HepG2 (cell line): ENCODE measurements around the gene UCP3. TPM values are rescaled to one million over a fixed set of nuclear protein-coding genes. Genes with fewer than 3 reads are reported as not detected.
A peak's percentile ranks its signal among the peaks of the same experiment; 100 is the strongest.

Experiments used
- CCDC6 ChIP-seq: sonication (generic); formaldehyde crosslinking; IDR thresholded peaks from 2 replicates; pipeline ENCODE4 v1.8.1; 2022; ENCODE audit warnings: mild to moderate bottlenecking, missing genetic modification reagents, moderate library complexity
- CTCF ChIP-seq: sonication (generic); formaldehyde crosslinking; IDR thresholded peaks from 2 replicates; pipeline ENCODE4 v1.5.0; 2020; ENCODE audit warnings: mild to moderate bottlenecking, missing genetic modification reagents, moderate library complexity
- MXD4 ChIP-seq: IDR thresholded peaks from 2 replicates; pipeline ENCODE4 v1.6.1; 2016; ENCODE audit warnings: mild to moderate bottlenecking, missing biosample characterization, missing genetic modification reagents
- MYNN ChIP-seq: sonication (generic); formaldehyde crosslinking; IDR thresholded peaks from 2 replicates; pipeline ENCODE4 v1.4.0; 2020; ENCODE audit warnings: mild to moderate bottlenecking, low read depth, missing genetic modification reagents
- ZNF224 ChIP-seq: sonication (generic); formaldehyde crosslinking; IDR thresholded peaks from 2 replicates; pipeline ENCODE4 v1.5.0; 2020; ENCODE audit warnings: mild to moderate bottlenecking, missing genetic modification reagents
- ZNF30 ChIP-seq: sonication (generic); formaldehyde crosslinking; IDR thresholded peaks from 2 replicates; pipeline ENCODE4 v1.5.0; 2020; ENCODE audit warnings: mild to moderate bottlenecking, missing genetic modification reagents
- ZNF318 ChIP-seq: sonication (generic); formaldehyde crosslinking; IDR thresholded peaks from 2 replicates; pipeline ENCODE4 v1.4.0; 2020; ENCODE audit warnings: mild to moderate bottlenecking, missing genetic modification reagents
- ZNF343 ChIP-seq: sonication (generic); formaldehyde crosslinking; IDR thresholded peaks from 2 replicates; pipeline ENCODE4 v1.4.0; 2020; ENCODE audit warnings: mild to moderate bottlenecking, missing genetic modification reagents
- ZNF577 ChIP-seq: sonication (generic); formaldehyde crosslinking; IDR thresholded peaks from 2 replicates; pipeline ENCODE4 v1.4.0; 2020; ENCODE audit warnings: mild to moderate bottlenecking, low read depth, missing genetic modification reagents, borderline replicate concordance
- ZNF703 ChIP-seq: sonication (generic); formaldehyde crosslinking; IDR thresholded peaks from 2 replicates; pipeline ENCODE4 v1.5.1; 2020; ENCODE audit warnings: missing genetic modification reagents, mild to moderate bottlenecking, moderate library complexity, borderline replicate concordance
- polyA plus RNA-seq, 8 experiments: library from polyadenylated mRNA; depleted of rRNA in 3 of 8; stranded (reverse) in 7 of 8; unstranded in 1 of 8; fragments of >200 nt; fragmentation: Illumina TruSeq in 4 of 8; extraction: Trizol in 4 of 8; gene quantifications; 2 replicates each; pipeline versions ENCODE4 v1.2.1 to v1.2.3, GENCODE V29; 2011 to 2016; ENCODE audit warnings: low read depth in 4 of 8, missing spikeins in 1 of 8, mixed read lengths in 1 of 8; ENCODE audit not compliant: insufficient read depth in 1 of 8
- total RNA-seq, 5 experiments: library from RNA; depleted of rRNA; stranded (reverse); fragments of >200 nt; fragmentation: Illumina TruSeq; extraction: Trizol; gene quantifications; 2 replicates each; pipeline ENCODE4 v1.2.3, GENCODE V29; 2016; ENCODE audit warnings: low read depth in 1 of 5
- TF ChIP-seq, protein P1 (sequence below): sonication (generic); formaldehyde crosslinking; IDR thresholded peaks from 2 replicates; pipeline ENCODE4 v1.4.0; 2020; ENCODE audit warnings: low read depth, mild to moderate bottlenecking, missing genetic modification reagents
- TF ChIP-seq, protein P2 (sequence below), 2 experiments: sonication (generic) in 1 of 2; formaldehyde crosslinking in 1 of 2; IDR thresholded peaks; 2 replicates each; pipeline versions ENCODE4 v1.4.0 to v1.6.1; 2018 to 2020; ENCODE audit warnings: missing genetic modification reagents in 2 of 2, borderline replicate concordance in 1 of 2, low read depth in 1 of 2, mild to moderate bottlenecking in 1 of 2, missing biosample characterization in 1 of 2

The UCP3 gene
- total and polyA plus RNA-seq, 2 of the 13 experiments (the other 11 are each of a cell fraction or from before 2014, with no cell fraction given), result 0.37 TPM; not detected in 1

- TF ChIP-seq ZNF318 (0 out of 2 replicates have a peak, but pooled peaks have one; percentile 85), ZNF224 (CRISPR knock-in tag) (peak; percentile 61; the same call in 1 of the 2 replicates), ZNF703 (CRISPR knock-in tag) (peak; percentile 89; the same call in 1 of the 2 replicates), CTCF (0 out of 2 replicates have a peak, but pooled peaks have one; percentile 7), ZNF343 (peak; percentile 83), ZNF577 (CRISPR knock-in tag) (no peak; the same call in 1 of the 2 replicates), MXD4 (peak; percentile 75; the same call in 1 of the 2 replicates), CCDC6 (peak; percentile 97), MYNN (peak; percentile 49; the same call in 1 of the 2 replicates), ZNF30 (peak; percentile 88; the same call in 1 of the 2 replicates)
- TF ChIP-seq, protein P1, sequence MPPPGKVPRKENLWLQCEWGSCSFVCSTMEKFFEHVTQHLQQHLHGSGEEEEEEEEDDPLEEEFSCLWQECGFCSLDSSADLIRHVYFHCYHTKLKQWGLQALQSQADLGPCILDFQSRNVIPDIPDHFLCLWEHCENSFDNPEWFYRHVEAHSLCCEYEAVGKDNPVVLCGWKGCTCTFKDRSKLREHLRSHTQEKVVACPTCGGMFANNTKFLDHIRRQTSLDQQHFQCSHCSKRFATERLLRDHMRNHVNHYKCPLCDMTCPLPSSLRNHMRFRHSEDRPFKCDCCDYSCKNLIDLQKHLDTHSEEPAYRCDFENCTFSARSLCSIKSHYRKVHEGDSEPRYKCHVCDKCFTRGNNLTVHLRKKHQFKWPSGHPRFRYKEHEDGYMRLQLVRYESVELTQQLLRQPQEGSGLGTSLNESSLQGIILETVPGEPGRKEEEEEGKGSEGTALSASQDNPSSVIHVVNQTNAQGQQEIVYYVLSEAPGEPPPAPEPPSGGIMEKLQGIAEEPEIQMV (CRISPR knock-in tag), result peak; percentile 60
- TF ChIP-seq, protein P2, sequence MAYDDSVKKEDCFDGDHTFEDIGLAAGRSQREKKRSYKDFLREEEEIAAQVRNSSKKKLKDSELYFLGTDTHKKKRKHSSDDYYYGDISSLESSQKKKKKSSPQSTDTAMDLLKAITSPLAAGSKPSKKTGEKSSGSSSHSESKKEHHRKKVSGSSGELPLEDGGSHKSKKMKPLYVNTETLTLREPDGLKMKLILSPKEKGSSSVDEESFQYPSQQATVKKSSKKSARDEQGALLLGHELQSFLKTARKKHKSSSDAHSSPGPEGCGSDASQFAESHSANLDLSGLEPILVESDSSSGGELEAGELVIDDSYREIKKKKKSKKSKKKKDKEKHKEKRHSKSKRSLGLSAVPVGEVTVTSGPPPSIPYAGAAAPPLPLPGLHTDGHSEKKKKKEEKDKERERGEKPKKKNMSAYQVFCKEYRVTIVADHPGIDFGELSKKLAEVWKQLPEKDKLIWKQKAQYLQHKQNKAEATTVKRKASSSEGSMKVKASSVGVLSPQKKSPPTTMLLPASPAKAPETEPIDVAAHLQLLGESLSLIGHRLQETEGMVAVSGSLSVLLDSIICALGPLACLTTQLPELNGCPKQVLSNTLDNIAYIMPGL (CRISPR knock-in tag; IDR thresholded peaks at IDR 0.05; ENCODE audit: borderline replicate concordance in 1 of 2, low read depth in 1 of 2), result peak in 1 of 2 experiments; percentile 73; a peak in 2 of 4 replicates
Measured at GRCh38 chr11:73982990-73983740, 25.7 kb downstream of the UCP3 start (continued).
